Immature natural killer cell (primary cell): Measurements from ENCODE around the gene TRIM13. TPM values are rescaled to one million over a fixed set of nuclear protein-coding genes. Genes with fewer than 3 reads are reported as not detected.
A peak's percentile ranks its signal among the peaks of the same experiment; 100 is the strongest.
"Not testable (repeated sequence)": the region's sequence is repeated elsewhere in the genome, so short reads cannot be mapped to it uniquely, and the experiment has no call there.

Source experiments
- DNase-seq, 3 donors: peaks; one replicate each; pipeline ENCODE4 v3.0.0; 2022; ENCODE audit warnings: mixed read lengths in 1 of 3
- H3K27ac Mint-ChIP-seq, 6 donors: one replicate each; pipeline ENCODE4 v1.8.0; 2020; ENCODE audit warnings: mixed read lengths in 6 of 6, mild to moderate bottlenecking in 5 of 6, inconsistent platforms in 4 of 6, moderate library complexity in 3 of 6
- H3K27me3 Mint-ChIP-seq, 3 donors: one replicate each; pipeline ENCODE4 v1.8.0; 2020 to 2021; ENCODE audit warnings: low read depth in 3 of 3, mild to moderate bottlenecking in 3 of 3, mixed read lengths in 3 of 3, moderate library complexity in 3 of 3, inconsistent platforms in 1 of 3
- H3K36me3 Mint-ChIP-seq, 3 donors: one replicate each; pipeline ENCODE4 v1.8.0; 2020; ENCODE audit warnings: mixed read lengths in 3 of 3, inconsistent platforms in 2 of 3, mild to moderate bottlenecking in 2 of 3
- H3K4me1 Mint-ChIP-seq, 2 donors: one replicate each; pipeline ENCODE4 v1.8.0; 2020; ENCODE audit warnings: inconsistent platforms in 2 of 2, mild to moderate bottlenecking in 2 of 2, mixed read lengths in 2 of 2, moderate library complexity in 1 of 2
- H3K4me3 Mint-ChIP-seq, 5 donors: one replicate each; pipeline ENCODE4 v1.8.0; 2020; ENCODE audit warnings: mild to moderate bottlenecking in 5 of 5, mixed read lengths in 5 of 5, inconsistent platforms in 3 of 5, moderate library complexity in 3 of 5
- H3K9me3 Mint-ChIP-seq, 6 donors: one replicate each; pipeline ENCODE4 v1.8.0; 2020; ENCODE audit warnings: mild to moderate bottlenecking in 6 of 6, mixed read lengths in 6 of 6, inconsistent platforms in 4 of 6, moderate library complexity in 3 of 6
- polyA plus RNA-seq, 3 donors: library from polyadenylated mRNA; unstranded; fragments of 300-500 nt; fragmentation: Illumina TruSeq; gene quantifications; one replicate each; pipeline ENCODE4 v1.2.3, GENCODE V29; 2021

TRIM13 gene
- polyA plus RNA-seq, 3 donors from 2014 or later: 6.4 to 14.3 (median 14.0) TPM

GRCh38 chr13:49977992-49978391 lies 18.9 kb upstream of the TRIM13 start:
- H3K27ac Mint-ChIP-seq: no peak overlapping the region

GRCh38 chr13:49980266-49980665 lies 16.6 kb upstream of the TRIM13 start:
- Mint-ChIP-seq H3K4me3 (no peak overlapping the region), H3K9me3 (no peaks in the 10 kb centered on the region), H3K27me3 (no peaks in the 10 kb centered on the region), H3K36me3 (peaks cover 0 to 12% (median 3%) of the 10 kb centered on the region in 3 donors), H3K27ac (no peak overlapping the region), H3K4me1 (peaks cover 0 to 2% of the 10 kb centered on the region in 2 donors)
- DNase-seq: no peak

More at GRCh38 chr13:49977992-49978391, 18.9 kb upstream of the TRIM13 start:
- peaks cover 0 to 8% (median 0%) of the 10 kb centered on the region in 3 donors for H3K36me3 Mint-ChIP-seq
- no peaks in the 10 kb centered on the region for H3K9me3 Mint-ChIP-seq
- H3K27me3 Mint-ChIP-seq: peaks cover 0 to 1% (median 0%) of the 10 kb centered on the region in 3 donors
- DNase-seq: no peak
- no peak overlapping the region for H3K4me3 Mint-ChIP-seq
- peaks cover 0 to 2% of the 10 kb centered on the region in 2 donors for H3K4me1 Mint-ChIP-seq

GRCh38 chr13:49985129-49985528 lies 11.7 kb upstream of the TRIM13 start:
- no peak overlapping the region for H3K27ac Mint-ChIP-seq
- H3K9me3 Mint-ChIP-seq: no peaks in the 10 kb centered on the region
- peaks cover 0 to 12% (median 3%) of the 10 kb centered on the region in 3 donors for H3K36me3 Mint-ChIP-seq
- no peaks in the 10 kb centered on the region for H3K27me3 Mint-ChIP-seq
- no peak overlapping the region for H3K4me3 Mint-ChIP-seq
- DNase-seq: no peak
- no peaks in the 10 kb centered on the region for H3K4me1 Mint-ChIP-seq

- H3K27ac Mint-ChIP-seq: no peak overlapping the region
- no peaks in the 10 kb centered on the region for H3K9me3 Mint-ChIP-seq
- no peak for DNase-seq
- no peaks in the 10 kb centered on the region for H3K27me3 Mint-ChIP-seq
- H3K36me3 Mint-ChIP-seq: peaks cover under 1 to 12% (median 3%) of the 10 kb centered on the region in 3 donors
- H3K4me3 Mint-ChIP-seq: no peak overlapping the region
- no peaks in the 10 kb centered on the region for H3K4me1 Mint-ChIP-seq
These were observed 10.4 kb upstream of the TRIM13 start for GRCh38 chr13:49986471-49986870.

GRCh38 chr13:49990612-49991011 lies 6.2 kb upstream of the TRIM13 start:
- not testable (repeated sequence) for H3K9me3 Mint-ChIP-seq, H3K4me1 Mint-ChIP-seq, H3K27me3 Mint-ChIP-seq, H3K36me3 Mint-ChIP-seq, H3K4me3 Mint-ChIP-seq, DNase-seq, H3K27ac Mint-ChIP-seq

- Mint-ChIP-seq H3K4me3 (no peak overlapping the region), H3K27me3 (peaks cover 2 to 21% (median 15%) of the 10 kb centered on the region in 3 donors), H3K4me1 (peaks cover 11 to 19% of the 10 kb centered on the region in 2 donors), H3K27ac (no peak overlapping the region), H3K36me3 (peaks cover 0 to 4% (median 0%) of the 10 kb centered on the region in 3 donors), H3K9me3 (no peaks in the 10 kb centered on the region)
- DNase-seq: no peak
These were observed 3.7 kb upstream of the TRIM13 start for GRCh38 chr13:49993111-49993510.

GRCh38 chr13:49993666-49994065 lies 3.2 kb upstream of the TRIM13 start:
- no peak for DNase-seq
- H3K4me1 Mint-ChIP-seq: peaks cover 17 to 24% of the 10 kb centered on the region in 2 donors
- no peak overlapping the region for H3K4me3 Mint-ChIP-seq
- peaks cover 0 to 4% (median 0%) of the 10 kb centered on the region in 3 donors for H3K36me3 Mint-ChIP-seq
- no peaks in the 10 kb centered on the region for H3K9me3 Mint-ChIP-seq
- H3K27ac Mint-ChIP-seq: no peak overlapping the region
- peaks cover 2 to 21% (median 15%) of the 10 kb centered on the region in 3 donors for H3K27me3 Mint-ChIP-seq

GRCh38 chr13:49995625-49996101 lies 1.2 kb upstream of the TRIM13 start:
- DNase-seq: no peak
- peak overlapping the region; percentile 78 to 90 (median 80) for H3K27ac Mint-ChIP-seq
- H3K36me3 Mint-ChIP-seq: peaks cover 0 to 4% (median 3%) of the 10 kb centered on the region in 3 donors
- H3K27me3 Mint-ChIP-seq: peaks cover 2 to 21% (median 15%) of the 10 kb centered on the region in 3 donors
- H3K4me3 Mint-ChIP-seq: peak overlapping the region; percentile 75 to 87 (median 82)
- peaks cover 26 to 43% of the 10 kb centered on the region in 2 donors for H3K4me1 Mint-ChIP-seq
- no peaks in the 10 kb centered on the region for H3K9me3 Mint-ChIP-seq

GRCh38 chr13:49996161-49996915 lies 504 bp upstream of the TRIM13 start:
- peaks cover 0 to 4% (median 3%) of the 10 kb centered on the region in 3 donors for H3K36me3 Mint-ChIP-seq
- H3K9me3 Mint-ChIP-seq: no peaks in the 10 kb centered on the region
- H3K27ac Mint-ChIP-seq: peak overlapping the region in 5 of 6 donors; percentile 78 to 90 (median 87)
- DNase-seq: peak; percentile 79 to 84 (median 82)
- peaks cover 28 to 47% of the 10 kb centered on the region in 2 donors for H3K4me1 Mint-ChIP-seq
- peak overlapping the region; percentile 75 to 92 (median 85) for H3K4me3 Mint-ChIP-seq
- H3K27me3 Mint-ChIP-seq: peaks cover 2 to 21% (median 15%) of the 10 kb centered on the region in 3 donors

- Mint-ChIP-seq H3K4me3 (peak overlapping the region; percentile 85 to 92 (median 89)), H3K27me3 (peaks cover 2 to 21% (median 15%) of the 10 kb centered on the region in 3 donors), H3K9me3 (no peaks in the 10 kb centered on the region), H3K4me1 (peaks cover 33 to 63% of the 10 kb centered on the region in 2 donors), H3K36me3 (peaks cover 0 to 3% (median 0%) of the 10 kb centered on the region in 3 donors), H3K27ac (peak overlapping the region; percentile 71 to 94 (median 85))
- DNase-seq: no peak
These were observed 1.1 kb downstream of the TRIM13 start for GRCh38 chr13:49997955-49998354.

GRCh38 chr13:49998714-49999624 lies 2.1 kb downstream of the TRIM13 start:
- Mint-ChIP-seq H3K27ac (peak overlapping the region in 2 of 6 donors; percentile 20 to 85), H3K27me3 (peaks cover 2 to 21% (median 15%) of the 10 kb centered on the region in 3 donors), H3K36me3 (peaks cover 0 to 3% (median 0%) of the 10 kb centered on the region in 3 donors), H3K4me3 (peak overlapping the region in 2 of 5 donors; percentile 85 to 88), H3K4me1 (peaks cover 37 to 72% of the 10 kb centered on the region in 2 donors), H3K9me3 (no peaks in the 10 kb centered on the region)
- DNase-seq: no peak

GRCh38 chr13:50001287-50001686 lies 4.4 kb downstream of the TRIM13 start:
- no peak overlapping the region for H3K27ac Mint-ChIP-seq
- no peak overlapping the region for H3K4me3 Mint-ChIP-seq
- no peaks in the 10 kb centered on the region for H3K9me3 Mint-ChIP-seq
- peaks cover 2 to 10% (median 8%) of the 10 kb centered on the region in 3 donors for H3K27me3 Mint-ChIP-seq
- peaks cover 3 to 7% (median 3%) of the 10 kb centered on the region in 3 donors for H3K36me3 Mint-ChIP-seq
- peaks cover 44 to 78% of the 10 kb centered on the region in 2 donors for H3K4me1 Mint-ChIP-seq
- no peak for DNase-seq

GRCh38 chr13:50006426-50007135 lies 9.7 kb downstream of the TRIM13 start:
- H3K9me3 Mint-ChIP-seq: no peaks in the 10 kb centered on the region
- H3K27ac Mint-ChIP-seq: peak overlapping the region; percentile 3 to 76 (median 42)
- DNase-seq: no peak
- H3K4me3 Mint-ChIP-seq: no peak overlapping the region
- peaks cover 31 to 65% of the 10 kb centered on the region in 2 donors for H3K4me1 Mint-ChIP-seq
- no peaks in the 10 kb centered on the region for H3K27me3 Mint-ChIP-seq
- peaks cover 3 to 15% (median 4%) of the 10 kb centered on the region in 3 donors for H3K36me3 Mint-ChIP-seq
